ENCODE data around the gene SPOUT1. TPM values are rescaled to one million over a fixed set of nuclear protein-coding genes. Genes with fewer than 3 reads are reported as not detected.

Gene SPOUT1
- total RNA-seq, 4 donors from 2014 or later = 14.0 to 29.2 (median 20.5) TPM

DNA sequence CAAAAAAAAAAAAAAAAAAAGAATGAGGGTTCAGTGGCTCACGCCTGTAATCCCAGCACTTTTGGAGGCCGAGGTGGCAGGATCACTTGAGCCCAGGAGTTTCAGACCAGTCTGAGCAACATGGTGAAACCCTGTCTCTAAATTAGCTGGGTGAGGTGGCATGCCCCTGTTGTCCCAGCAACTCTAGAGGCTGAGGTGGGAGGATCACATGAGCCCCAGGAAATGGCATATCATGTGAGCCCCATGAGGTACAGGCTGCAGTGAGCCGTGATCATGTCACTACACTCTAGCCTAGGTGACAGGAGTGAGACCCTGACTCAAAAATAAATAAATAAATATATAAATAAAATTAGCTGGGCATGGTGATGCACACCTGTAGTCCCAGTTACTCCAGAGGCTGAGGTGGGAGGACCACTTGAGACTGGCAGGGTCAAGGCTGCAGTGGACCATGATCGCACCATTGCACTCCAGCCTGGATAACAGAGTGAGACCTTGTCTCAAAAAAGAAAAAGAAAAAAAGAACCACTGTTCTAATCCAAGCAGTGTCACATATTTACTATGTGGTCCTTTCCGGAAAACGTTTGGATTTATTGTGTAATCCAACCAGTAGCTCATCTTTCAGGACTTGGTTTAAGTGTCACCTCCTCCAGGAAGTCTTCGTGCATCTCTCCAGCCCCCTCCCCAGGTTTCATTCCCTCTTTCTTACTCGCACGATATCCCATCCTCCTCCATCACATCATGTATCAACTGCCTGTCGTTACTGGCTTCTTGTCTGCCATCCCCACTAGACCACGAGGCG is 12.3 kb upstream of the SPOUT1 start:
- Histone ChIP-seq H3K27ac (no peak overlapping the region), H3K4me1 (peaks cover 8 to 25% (median 9%) of the 10 kb centered on the region in 3 donors), H3K9me3 (no peaks in the 10 kb centered on the region), H3K36me3 (peaks cover 0 to 60% (median 0%) of the 10 kb centered on the region in 3 donors), H3K27me3 (no peaks in the 10 kb centered on the region), H3K4me3 (no peak overlapping the region)
- DNase-seq = no peak
- intact Hi-C loops (cut with DNase I) = no loop called here
- no peak for TF ChIP-seq POLR2A (IDR thresholded peaks at IDR 0.05)
- TF ChIP-seq, protein P1, sequence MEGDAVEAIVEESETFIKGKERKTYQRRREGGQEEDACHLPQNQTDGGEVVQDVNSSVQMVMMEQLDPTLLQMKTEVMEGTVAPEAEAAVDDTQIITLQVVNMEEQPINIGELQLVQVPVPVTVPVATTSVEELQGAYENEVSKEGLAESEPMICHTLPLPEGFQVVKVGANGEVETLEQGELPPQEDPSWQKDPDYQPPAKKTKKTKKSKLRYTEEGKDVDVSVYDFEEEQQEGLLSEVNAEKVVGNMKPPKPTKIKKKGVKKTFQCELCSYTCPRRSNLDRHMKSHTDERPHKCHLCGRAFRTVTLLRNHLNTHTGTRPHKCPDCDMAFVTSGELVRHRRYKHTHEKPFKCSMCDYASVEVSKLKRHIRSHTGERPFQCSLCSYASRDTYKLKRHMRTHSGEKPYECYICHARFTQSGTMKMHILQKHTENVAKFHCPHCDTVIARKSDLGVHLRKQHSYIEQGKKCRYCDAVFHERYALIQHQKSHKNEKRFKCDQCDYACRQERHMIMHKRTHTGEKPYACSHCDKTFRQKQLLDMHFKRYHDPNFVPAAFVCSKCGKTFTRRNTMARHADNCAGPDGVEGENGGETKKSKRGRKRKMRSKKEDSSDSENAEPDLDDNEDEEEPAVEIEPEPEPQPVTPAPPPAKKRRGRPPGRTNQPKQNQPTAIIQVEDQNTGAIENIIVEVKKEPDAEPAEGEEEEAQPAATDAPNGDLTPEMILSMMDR (IDR thresholded peaks at IDR 0.05) = no peak
- WGBS, 2 donors = 83 to 91% methylated on average over 12 of the region's 12 CpGs

DNA sequence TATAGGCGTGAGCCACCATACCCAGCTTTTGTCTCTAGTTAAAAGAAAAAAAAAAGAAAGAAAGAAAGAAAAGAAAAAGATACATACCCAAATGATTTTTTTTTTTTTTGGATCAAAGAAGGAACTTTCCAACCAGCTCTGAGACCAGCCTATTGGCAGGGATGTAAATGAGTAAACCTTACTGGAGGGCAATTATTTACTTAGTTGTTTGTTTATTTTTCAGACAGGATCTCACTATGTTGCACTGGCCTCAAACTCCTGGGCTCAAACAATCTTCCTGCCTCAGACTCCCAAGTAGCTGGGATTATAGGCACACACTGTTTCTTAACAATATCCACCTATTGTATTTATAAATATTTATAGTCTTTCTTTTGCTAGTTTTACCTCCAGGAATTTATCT is 10.9 kb upstream of the SPOUT1 start:
- Histone ChIP-seq H3K27me3 (no peaks in the 10 kb centered on the region), H3K36me3 (peaks cover 0 to 74% (median 0%) of the 10 kb centered on the region in 3 donors), H3K4me1 (peaks cover 3 to 11% (median 4%) of the 10 kb centered on the region in 3 donors), H3K9me3 (no peaks in the 10 kb centered on the region), H3K4me3 (no peak overlapping the region), H3K27ac (no peak overlapping the region)
- 88 to 100% methylated on average over 1 of the region's 1 CpG for WGBS, 2 donors
- DNase-seq = no peak
- intact Hi-C loops (cut with DNase I) = no loop called here
- no peak for TF ChIP-seq POLR2A (IDR thresholded peaks at IDR 0.05)
- TF ChIP-seq, protein P1 (IDR thresholded peaks at IDR 0.05) = no peak

DNA sequence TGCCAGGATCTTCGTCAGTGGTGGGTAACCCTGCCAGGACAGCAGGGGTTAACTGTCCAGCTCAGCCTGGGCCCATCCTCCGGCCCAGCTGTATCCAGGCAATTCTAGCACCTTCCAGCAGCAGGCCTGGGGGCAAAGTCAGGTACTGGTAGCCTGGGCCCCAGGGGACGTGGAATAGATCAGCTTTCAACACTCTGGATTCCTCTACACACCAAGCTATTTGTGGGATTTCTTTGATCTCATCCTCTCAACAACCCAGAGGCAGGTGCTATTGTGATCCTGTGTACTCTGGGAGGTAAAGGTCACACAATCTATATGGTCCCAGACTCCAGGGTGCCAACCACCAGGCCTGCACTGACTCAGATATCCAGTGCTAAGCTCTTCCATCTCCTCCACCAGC is 8.7 kb upstream of the SPOUT1 start:
- Histone ChIP-seq H3K27ac (no peak overlapping the region), H3K36me3 (peaks cover 0 to 89% (median 0%) of the 10 kb centered on the region in 3 donors), H3K4me3 (no peak overlapping the region), H3K9me3 (no peaks in the 10 kb centered on the region), H3K4me1 (no peaks in the 10 kb centered on the region), H3K27me3 (no peaks in the 10 kb centered on the region)
- TF ChIP-seq, protein P1 (IDR thresholded peaks at IDR 0.05) = no peak
- no peak for TF ChIP-seq POLR2A (IDR thresholded peaks at IDR 0.05)
- WGBS, 2 donors = 80 to 82% methylated on average over 3 of the region's 3 CpGs
- DNase-seq = no peak
- intact Hi-C loops (cut with DNase I) = no loop called here

DNA sequence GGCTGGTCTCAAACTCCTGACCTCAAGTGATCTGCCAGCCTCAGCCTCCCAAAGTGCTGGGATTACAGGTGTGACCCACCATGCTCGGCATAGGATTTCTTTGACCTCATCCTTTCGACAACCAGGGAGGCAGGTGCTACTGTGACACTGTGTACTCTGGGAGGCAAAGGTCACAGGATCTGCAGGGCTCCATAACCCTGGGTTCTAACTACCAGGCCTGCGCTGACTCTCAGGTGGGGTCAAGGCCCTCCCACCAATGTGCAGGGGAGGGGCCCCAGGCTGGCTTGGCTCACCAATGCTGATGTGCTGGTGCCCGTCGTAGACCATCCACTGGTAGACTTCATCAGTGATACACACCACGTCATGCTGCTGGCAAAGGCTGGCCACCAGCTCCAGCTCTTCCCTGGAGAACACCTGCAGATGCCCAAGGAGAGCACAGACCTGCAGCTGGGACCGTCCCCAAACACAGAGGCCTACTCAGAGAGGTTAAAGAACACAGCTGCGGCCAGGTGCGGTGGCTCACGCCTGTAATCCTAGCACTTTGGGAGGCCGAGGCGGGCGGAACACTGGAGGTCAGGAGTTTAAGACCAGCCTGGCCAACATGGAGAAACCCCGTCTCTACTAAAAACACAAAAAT is 7.0 kb upstream of the SPOUT1 start:
- 73 to 100% methylated on average over 3 to 8 of the region's 14 CpGs for WGBS, 2 donors
- H3K27ac ChIP-seq = no peak overlapping the region
- TF ChIP-seq, protein P1 (IDR thresholded peaks at IDR 0.05) = no peak
- TF ChIP-seq POLR2A (IDR thresholded peaks at IDR 0.05) = no peak
- H3K4me1 ChIP-seq = no peaks in the 10 kb centered on the region
- H3K27me3 ChIP-seq = no peaks in the 10 kb centered on the region
- no peaks in the 10 kb centered on the region for H3K9me3 ChIP-seq
- DNase-seq = no peak
- intact Hi-C loops (cut with DNase I) = no loop called here
- peaks cover 0 to 82% (median 0%) of the 10 kb centered on the region in 3 donors for H3K36me3 ChIP-seq
- no peak overlapping the region for H3K4me3 ChIP-seq
